GM12878 (cell line): Measurements from ENCODE around the gene LARP1B. TPM values are rescaled to one million over a fixed set of nuclear protein-coding genes. Genes with fewer than 3 reads are reported as not detected.

Experiments used
- ATAC-seq: fragments of 200-7000 bp; cut with Tn5 transposase; 3 replicates; pipeline ENCODE4 v1.9.1; 2020; ENCODE audit warnings: mild to moderate bottlenecking, moderate library complexity
- BruUV-seq: library from RNA; stranded (reverse); fragments of 400-500 nt; replicated peaks from 2 replicates; lab custom pipeline; 2021; lab: Mats Ljungman, UMichigan
- CTCF ChIA-PET: fragments of 300-600 bp; sonication (Branson Sonifier 250); formaldehyde crosslinking; extraction: SDS; loops from one replicate; lab custom pipeline; 2021; ENCODE audit warnings: inconsistent platforms; lab: Yijun Ruan, JAX
- POLR2A ChIA-PET: fragments of 350-600 bp; formaldehyde crosslinking; extraction: SDS; loops from one replicate; lab custom pipeline; 2021; ENCODE audit warnings: inconsistent platforms; lab: Charles Lee
- RAD21 ChIA-PET: fragments of 300-600 bp; sonication (Branson Sonifier 250); formaldehyde crosslinking; loops from one replicate; lab custom pipeline; 2023; ENCODE audit warnings: antibody characterized with exemption; ENCODE audit not compliant: unreplicated experiment; lab: Charles Lee
- SMC1A ChIA-PET: fragments of 300-600 bp; sonication (Branson Sonifier 250); formaldehyde crosslinking; loops from one replicate; lab custom pipeline; 2023; ENCODE audit not compliant: unreplicated experiment, uncharacterized antibody; lab: Charles Lee
- DNase-seq: peaks from one replicate; pipeline ENCODE4 v3.0.0-alpha.2; 2011; ENCODE audit warnings: low read depth, low spot score
- FAIRE-seq: peaks from 3 replicates; lab custom pipeline; 2011; peaks lifted over from hg19 to GRCh38; lab: Jason Lieb, UNC
- H2AFZ ChIP-seq: 2 replicates; pipeline ENCODE4 v1.6.0; 2011; ENCODE audit warnings: low read depth, low read length, control low read depth; ENCODE audit not compliant: control insufficient read depth
- H3K27ac ChIP-seq: 2 replicates; pipeline ENCODE4 v1.5.1; 2011; ENCODE audit warnings: control low read depth; ENCODE audit not compliant: control insufficient read depth, insufficient read depth
- H3K27me3 ChIP-seq, 2 experiments: replicated peaks in 1 of 2; 2 replicates each; pipeline versions ENCODE4 v1.6.0 to v1.6.1; 2011; ENCODE audit warnings: low read length in 1 of 2; ENCODE audit not compliant: control insufficient read depth in 2 of 2, insufficient read depth in 2 of 2
- H3K36me3 ChIP-seq, 2 experiments: 2 replicates each; pipeline ENCODE4 v1.5.1; 2011; ENCODE audit warnings: low read length in 1 of 2; ENCODE audit not compliant: control insufficient read depth in 2 of 2, insufficient read depth in 2 of 2
- H3K4me1 ChIP-seq: 2 replicates; pipeline ENCODE4 v1.6.1; 2011; ENCODE audit warnings: mild to moderate bottlenecking, low read length, moderate library complexity, mixed read lengths; ENCODE audit not compliant: control insufficient read depth, insufficient read depth
- H3K4me2 ChIP-seq: 2 replicates; pipeline ENCODE4 v1.6.0; 2011; ENCODE audit warnings: control low read depth; ENCODE audit not compliant: control insufficient read depth, insufficient read depth
- H3K4me3 ChIP-seq: fragments of 200-600 bp; sonication (generic); 2 replicates; pipeline ENCODE4 v1.5.1; 2016
- H3K79me2 ChIP-seq: 2 replicates; pipeline ENCODE4 v1.6.0; 2011; ENCODE audit warnings: low read length; ENCODE audit not compliant: control insufficient read depth, insufficient read depth
- H3K9ac ChIP-seq: 2 replicates; pipeline ENCODE4 v1.8.0; 2011; ENCODE audit warnings: low read length, control low read depth, mixed read lengths; ENCODE audit not compliant: control insufficient read depth, insufficient read depth
- H3K9me3 ChIP-seq: replicated peaks from 3 replicates; pipeline ENCODE4 v1.5.1; 2011; ENCODE audit warnings: mild to moderate bottlenecking, low read length; ENCODE audit not compliant: control insufficient read depth, insufficient read depth
- H4K20me1 ChIP-seq: 2 replicates; pipeline ENCODE4 v1.6.0; 2011; ENCODE audit not compliant: control insufficient read depth, insufficient read depth
- CHD4 ChIP-seq: fragments of 200-600 bp; sonication (generic); IDR thresholded peaks from 2 replicates; pipeline ENCODE4 v1.6.1; 2016; ENCODE audit warnings: mild to moderate bottlenecking
- ETV6 ChIP-seq, 2 experiments: fragments of 450-650 bp in 1 of 2; IDR thresholded peaks in 1 of 2; conservative IDR thresholded peaks in 1 of 2; 2 replicates each; pipeline ENCODE4 v1.6.1; 2014; ENCODE audit warnings: antibody characterized with exemption in 1 of 2, borderline replicate concordance in 1 of 2, low read depth in 1 of 2, mild to moderate bottlenecking in 1 of 2, moderate library complexity in 1 of 2
- IRF4 ChIP-seq: IDR thresholded peaks from 2 replicates; pipeline ENCODE4 v1.6.1; 2011; ENCODE audit warnings: low read depth, low read length
- NBN ChIP-seq: fragments of 450-650 bp; IDR thresholded peaks from 2 replicates; pipeline ENCODE4 v1.6.1; 2016
- NR2C1 ChIP-seq: fragments of 450-650 bp; IDR thresholded peaks from 2 replicates; pipeline ENCODE4 v1.6.1; 2017; ENCODE audit warnings: antibody characterized with exemption, mild to moderate bottlenecking, moderate library complexity
- RCOR1 ChIP-seq: conservative IDR thresholded peaks from 2 replicates; pipeline ENCODE4 v1.6.1; 2012; ENCODE audit warnings: low read depth, low read length, improper control_type of control experiment
- SP1 ChIP-seq: IDR thresholded peaks from one replicate; pipeline ENCODE4 v1.6.1; 2011; ENCODE audit warnings: low read depth, low read length
- SREBF1 ChIP-seq: IDR thresholded peaks from 2 replicates; pipeline ENCODE4 v1.6.1; 2012; ENCODE audit warnings: mild to moderate bottlenecking, low read length
- WGBS: methylation state at CpG from one replicate; pipeline ENCODE4 v1.1.6; 2016; ENCODE audit warnings: low lambda C conversion rate; ENCODE audit not compliant: insufficient replicate concordance, insufficient coverage; ENCODE audit errors: missing lambda C conversion rate; 5-methylcytosine and 5-hydroxymethylcytosine counted together
- in situ Hi-C: fragments of 300-500 bp; cut with MboI; formaldehyde crosslinking; loops from 9 replicates; pipeline ENCODE4 v1.14.3; 2018; ENCODE audit warnings: mixed read lengths
- intact Hi-C: fragments of 100-400 bp; cut with micrococcal nuclease; formaldehyde crosslinking; loops from one replicate; pipeline ENCODE4 v1.14.2; 2022; ENCODE audit not compliant: unreplicated experiment
- polyA plus RNA-seq, 11 experiments: library from polyadenylated mRNA; depleted of rRNA in 4 of 11; unstranded in 6 of 11; stranded (reverse) in 5 of 11; fragments of >200 nt; fragmentation: Nextera tagmentation in 4 of 11; fragmentation: Illumina TruSeq in 1 of 11; extraction: Ambion mirVana in 4 of 11; extraction: Trizol in 1 of 11; gene quantifications; 1 replicate in 1 of 11; 2 replicates in 10 of 11; pipeline versions ENCODE4 v1.2.1 to v1.2.3, GENCODE V29; 2011 to 2016; ENCODE audit warnings: inconsistent platforms in 2 of 11, missing spikeins in 2 of 11, low read depth in 1 of 11
- total RNA-seq, 4 experiments: library from RNA; depleted of rRNA in 3 of 4; stranded (reverse); fragments of >200 nt in 3 of 4; fragmentation: Illumina TruSeq in 1 of 4; extraction: Trizol in 1 of 4; gene quantifications; 2 replicates each; pipeline versions ENCODE4 v1.2.1 to v1.2.3, GENCODE V29; 2013 to 2021
- TF ChIP-seq, protein P1 (sequence below): IDR thresholded peaks from 2 replicates; pipeline ENCODE4 v1.6.1; 2012; ENCODE audit warnings: low read length, inconsistent platforms
- TF ChIP-seq, protein P2 (sequence below): fragments of 450-650 bp; IDR thresholded peaks from 2 replicates; pipeline ENCODE4 v1.6.1; 2018; ENCODE audit warnings: mild to moderate bottlenecking, low read depth, moderate library complexity; ENCODE audit not compliant: partially characterized antibody
- TF ChIP-seq, protein P3 (sequence below), 3 experiments: IDR thresholded peaks in 2 of 3; conservative IDR thresholded peaks in 1 of 3; 2 replicates each; pipeline ENCODE4 v1.5.1; 2011; ENCODE audit warnings: low read depth in 3 of 3, low read length in 3 of 3, mild to moderate bottlenecking in 3 of 3, control low read depth in 2 of 3, moderate library complexity in 2 of 3, inconsistent platforms in 1 of 3, mixed read lengths in 1 of 3; ENCODE audit not compliant: control insufficient read depth in 2 of 3, insufficient read depth in 1 of 3; ENCODE audit errors: extremely low read depth in 1 of 3

Gene LARP1B
- total and polyA plus RNA-seq, 10 of the 15 experiments (the other 5 are each of a cell fraction or from before 2014, with no cell fraction given), result 9.2 to 30.9 (median 14.7) TPM

DNA sequence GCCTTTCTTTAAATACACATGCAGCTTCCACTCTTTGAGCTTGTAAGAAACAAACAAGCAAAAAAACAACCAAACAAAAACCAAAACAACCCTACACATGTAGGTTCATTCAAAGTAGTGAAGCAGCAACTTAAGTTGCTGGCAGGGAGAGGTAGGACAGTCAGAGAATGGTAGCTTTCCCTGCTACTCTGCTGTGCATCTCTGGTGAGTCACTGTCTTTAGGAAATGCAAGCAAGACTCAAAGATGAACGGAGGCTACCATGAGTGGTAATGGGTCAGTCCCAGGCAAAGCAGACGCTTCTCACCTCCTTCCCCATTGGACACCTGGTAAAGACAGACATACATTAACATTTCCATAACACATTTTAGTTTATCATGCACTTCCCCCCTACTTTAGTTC lies 183.3 kb downstream of the LARP1B start:
- Histone ChIP-seq H3K4me2 (no peak overlapping the region), H3K9me3 (no peaks in the 10 kb centered on the region; the same call in 2 of the 3 replicates), H3K4me1 (no peaks in the 10 kb centered on the region), H3K79me2 (no peaks in the 10 kb centered on the region), H4K20me1 (no peaks in the 10 kb centered on the region)
- ATAC-seq (no peak), FAIRE-seq (no peak)
- ChIA-PET POLR2A (no interaction called here), SMC1A (interaction anchor here (0.7 to 1.0 kb wide), 2 partner anchors 9 to 14 kb away, joined by 3 read pairs; no protein-coding TSS in a partner anchor), RAD21 (no interaction called here)
- in situ Hi-C loops, result no loop called here
- BruUV-seq, result no TSS peak
- TF ChIP-seq, protein P1, sequence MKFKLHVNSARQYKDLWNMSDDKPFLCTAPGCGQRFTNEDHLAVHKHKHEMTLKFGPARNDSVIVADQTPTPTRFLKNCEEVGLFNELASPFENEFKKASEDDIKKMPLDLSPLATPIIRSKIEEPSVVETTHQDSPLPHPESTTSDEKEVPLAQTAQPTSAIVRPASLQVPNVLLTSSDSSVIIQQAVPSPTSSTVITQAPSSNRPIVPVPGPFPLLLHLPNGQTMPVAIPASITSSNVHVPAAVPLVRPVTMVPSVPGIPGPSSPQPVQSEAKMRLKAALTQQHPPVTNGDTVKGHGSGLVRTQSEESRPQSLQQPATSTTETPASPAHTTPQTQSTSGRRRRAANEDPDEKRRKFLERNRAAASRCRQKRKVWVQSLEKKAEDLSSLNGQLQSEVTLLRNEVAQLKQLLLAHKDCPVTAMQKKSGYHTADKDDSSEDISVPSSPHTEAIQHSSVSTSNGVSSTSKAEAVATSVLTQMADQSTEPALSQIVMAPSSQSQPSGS, result no peak
- TF ChIP-seq, protein P2, sequence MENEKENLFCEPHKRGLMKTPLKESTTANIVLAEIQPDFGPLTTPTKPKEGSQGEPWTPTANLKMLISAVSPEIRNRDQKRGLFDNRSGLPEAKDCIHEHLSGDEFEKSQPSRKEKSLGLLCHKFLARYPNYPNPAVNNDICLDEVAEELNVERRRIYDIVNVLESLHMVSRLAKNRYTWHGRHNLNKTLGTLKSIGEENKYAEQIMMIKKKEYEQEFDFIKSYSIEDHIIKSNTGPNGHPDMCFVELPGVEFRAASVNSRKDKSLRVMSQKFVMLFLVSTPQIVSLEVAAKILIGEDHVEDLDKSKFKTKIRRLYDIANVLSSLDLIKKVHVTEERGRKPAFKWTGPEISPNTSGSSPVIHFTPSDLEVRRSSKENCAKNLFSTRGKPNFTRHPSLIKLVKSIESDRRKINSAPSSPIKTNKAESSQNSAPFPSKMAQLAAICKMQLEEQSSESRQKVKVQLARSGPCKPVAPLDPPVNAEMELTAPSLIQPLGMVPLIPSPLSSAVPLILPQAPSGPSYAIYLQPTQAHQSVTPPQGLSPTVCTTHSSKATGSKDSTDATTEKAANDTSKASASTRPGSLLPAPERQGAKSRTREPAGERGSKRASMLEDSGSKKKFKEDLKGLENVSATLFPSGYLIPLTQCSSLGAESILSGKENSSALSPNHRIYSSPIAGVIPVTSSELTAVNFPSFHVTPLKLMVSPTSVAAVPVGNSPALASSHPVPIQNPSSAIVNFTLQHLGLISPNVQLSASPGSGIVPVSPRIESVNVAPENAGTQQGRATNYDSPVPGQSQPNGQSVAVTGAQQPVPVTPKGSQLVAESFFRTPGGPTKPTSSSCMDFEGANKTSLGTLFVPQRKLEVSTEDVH, result no peak
- TF ChIP-seq NR2C1 (no peak), SREBF1 (no peak), NBN (no peak), SP1 (no peak), ETV6 (conservative IDR thresholded peaks at IDR 0.05 in 1 of 2, IDR thresholded peaks at IDR 0.05 in 1 of 2; ENCODE audit: borderline replicate concordance in 1 of 2, low read depth in 1 of 2) (no peak), IRF4 (no peak), CHD4 (no peak), RCOR1 (no peak)
- TF ChIP-seq, protein P3, sequence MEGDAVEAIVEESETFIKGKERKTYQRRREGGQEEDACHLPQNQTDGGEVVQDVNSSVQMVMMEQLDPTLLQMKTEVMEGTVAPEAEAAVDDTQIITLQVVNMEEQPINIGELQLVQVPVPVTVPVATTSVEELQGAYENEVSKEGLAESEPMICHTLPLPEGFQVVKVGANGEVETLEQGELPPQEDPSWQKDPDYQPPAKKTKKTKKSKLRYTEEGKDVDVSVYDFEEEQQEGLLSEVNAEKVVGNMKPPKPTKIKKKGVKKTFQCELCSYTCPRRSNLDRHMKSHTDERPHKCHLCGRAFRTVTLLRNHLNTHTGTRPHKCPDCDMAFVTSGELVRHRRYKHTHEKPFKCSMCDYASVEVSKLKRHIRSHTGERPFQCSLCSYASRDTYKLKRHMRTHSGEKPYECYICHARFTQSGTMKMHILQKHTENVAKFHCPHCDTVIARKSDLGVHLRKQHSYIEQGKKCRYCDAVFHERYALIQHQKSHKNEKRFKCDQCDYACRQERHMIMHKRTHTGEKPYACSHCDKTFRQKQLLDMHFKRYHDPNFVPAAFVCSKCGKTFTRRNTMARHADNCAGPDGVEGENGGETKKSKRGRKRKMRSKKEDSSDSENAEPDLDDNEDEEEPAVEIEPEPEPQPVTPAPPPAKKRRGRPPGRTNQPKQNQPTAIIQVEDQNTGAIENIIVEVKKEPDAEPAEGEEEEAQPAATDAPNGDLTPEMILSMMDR (IDR thresholded peaks at IDR 0.05 in 2 of 3, conservative IDR thresholded peaks at IDR 0.05 in 1 of 3; ENCODE audit: control insufficient read depth in 2 of 3, extremely low read depth in 1 of 3, insufficient read depth in 1 of 3, low read depth in 3 of 3, low read length in 3 of 3), result no peak
- TF ChIP-seq, all 136 proteins: peak for 0
- H3K36me3 ChIP-seq, result no peaks in the 10 kb centered on the region
- no peak overlapping the region for H3K27ac ChIP-seq
- H2AFZ ChIP-seq, result 0 out of 2 replicates have a peak overlapping the region, but pooled peaks have one; percentile 7
- CTCF ChIA-PET, result interaction anchor here (0.6 to 1.5 kb wide), 2 partner anchors 52 to 135 kb away, joined by 3 read pairs; no protein-coding TSS in a partner anchor
- DNase-seq, result no peak
- no peak overlapping the region for H3K9ac ChIP-seq
- H3K27me3 ChIP-seq, result no peaks in the 10 kb centered on the region
- intact Hi-C loops, result no loop called here
- 27% methylated on average over 2 of the region's 2 CpGs for WGBS
- no peak overlapping the region for H3K4me3 ChIP-seq
